HepG2 (cell line): Measurements from ENCODE around the gene POLA1. TPM values are rescaled to one million over a fixed set of nuclear protein-coding genes. Genes with fewer than 3 reads are reported as not detected.

Experiments
- ATAC-seq: fragments of 200-7000 bp; cut with Tn5 transposase; 3 replicates; pipeline ENCODE4 v1.9.1; 2020; ENCODE audit warnings: mild to moderate bottlenecking, moderate library complexity
- BruUV-seq: library from RNA; stranded (reverse); fragments of 400-500 nt; replicated peaks from 2 replicates; lab custom pipeline; 2021; lab: Mats Ljungman, UMichigan
- CTCF ChIA-PET: fragments of 300-600 bp; formaldehyde crosslinking; extraction: SDS; loops from one replicate; lab custom pipeline; 2021; ENCODE audit warnings: low total read pairs, inconsistent platforms, low intra/inter-chr PET ratio; lab: Yijun Ruan, JAX
- POLR2A ChIA-PET: fragments of 350-600 bp; sonication (Branson Sonifier 250); formaldehyde crosslinking; loops from one replicate; lab custom pipeline; 2020; ENCODE audit warnings: antibody characterized with exemption, inconsistent platforms; lab: Yijun Ruan, JAX
- DNase-seq: peaks from one replicate; pipeline ENCODE4 v3.0.0-alpha.2; 2015; ENCODE audit warnings: low spot score
- FAIRE-seq: peaks from 3 replicates; lab custom pipeline; 2011; peaks lifted over from hg19 to GRCh38; lab: Jason Lieb, UNC
- H2AFZ ChIP-seq: one replicate; pipeline ENCODE4 v1.6.1; 2011; ENCODE audit warnings: low read length, inconsistent platforms
- H3K27ac ChIP-seq: fragments of 300-600 bp; 3 replicates; pipeline ENCODE4 v1.8.0; 2011; ENCODE audit warnings: mixed run types, mild to moderate bottlenecking, mixed read lengths, low read length, inconsistent platforms; ENCODE audit not compliant: insufficient read depth; ENCODE audit errors: extremely low read length
- H3K27me3 ChIP-seq, 2 experiments: fragments of 200-600 bp in 1 of 2; 2 replicates in 1 of 2; 3 replicates in 1 of 2; pipeline versions ENCODE4 v1.6.0 to v1.8.0; 2011; ENCODE audit warnings: low read length in 2 of 2, mild to moderate bottlenecking in 2 of 2, moderate library complexity in 2 of 2, inconsistent platforms in 1 of 2; ENCODE audit not compliant: insufficient read depth in 2 of 2, control insufficient read depth in 1 of 2
- H3K36me3 ChIP-seq, 2 experiments: fragments of 200-600 bp in 1 of 2; replicated peaks in 1 of 2; 2 replicates in 1 of 2; 3 replicates in 1 of 2; pipeline versions ENCODE4 v1.5.1 to v1.8.0; 2011; ENCODE audit warnings: low read length in 2 of 2, inconsistent platforms in 1 of 2; ENCODE audit not compliant: insufficient read depth in 2 of 2, control insufficient read depth in 1 of 2
- H3K4me1 ChIP-seq: 2 replicates; pipeline ENCODE4 v1.5.1; 2012; ENCODE audit warnings: low read length, inconsistent platforms; ENCODE audit not compliant: insufficient read depth
- H3K4me2 ChIP-seq: 2 replicates; pipeline ENCODE4 v1.6.0; 2011; ENCODE audit warnings: low read depth, low read length, inconsistent platforms
- H3K4me3 ChIP-seq, 3 experiments: fragments of 200-600 bp in 1 of 3; sonication (generic), shearing (Covaris generic) in 1 of 3; replicated peaks in 1 of 3; 2 replicates each; pipeline ENCODE4 v1.5.1; 2011 to 2016; ENCODE audit warnings: low read length in 3 of 3, inconsistent platforms in 2 of 3, low read depth in 2 of 3, mild to moderate bottlenecking in 2 of 3, control low read depth in 1 of 3, mixed read lengths in 1 of 3; ENCODE audit not compliant: insufficient read depth in 1 of 3
- H3K79me2 ChIP-seq: one replicate; pipeline ENCODE4 v1.6.1; 2011; ENCODE audit warnings: low read length, inconsistent platforms; ENCODE audit not compliant: insufficient read depth
- H3K9ac ChIP-seq: 2 replicates; pipeline ENCODE4 v1.6.0; 2011; ENCODE audit warnings: mild to moderate bottlenecking, low read depth, low read length, inconsistent platforms; ENCODE audit not compliant: insufficient read depth
- H3K9me3 ChIP-seq: 2 replicates; pipeline ENCODE4 v1.5.1; 2012; ENCODE audit warnings: mild to moderate bottlenecking, low read length
- H4K20me1 ChIP-seq: 2 replicates; pipeline ENCODE4 v1.6.0; 2011; ENCODE audit warnings: inconsistent platforms, mild to moderate bottlenecking, low read length, moderate library complexity; ENCODE audit not compliant: insufficient read depth
- HES4 ChIP-seq: sonication (generic); formaldehyde crosslinking; IDR thresholded peaks from 2 replicates; pipeline ENCODE4 v1.9.0; 2021; ENCODE audit warnings: mild to moderate bottlenecking, missing genetic modification reagents, borderline replicate concordance
- ISL2 ChIP-seq: sonication (generic); formaldehyde crosslinking; IDR thresholded peaks from 2 replicates; pipeline ENCODE4 v1.5.0; 2020; ENCODE audit warnings: missing genetic modification reagents
- NR2F6 ChIP-seq, 2 experiments: IDR thresholded peaks; 2 replicates each; pipeline ENCODE4 v1.6.1; 2016; ENCODE audit warnings: antibody characterized with exemption in 1 of 2, mild to moderate bottlenecking in 1 of 2
- PHF21A ChIP-seq: sonication (generic); formaldehyde crosslinking; IDR thresholded peaks from 2 replicates; pipeline ENCODE4 v1.5.0; 2020; ENCODE audit warnings: mild to moderate bottlenecking, missing genetic modification reagents
- ZBTB40 ChIP-seq, 2 experiments: fragments of 450-650 bp in 1 of 2; sonication (generic) in 1 of 2; formaldehyde crosslinking in 1 of 2; IDR thresholded peaks; 2 replicates each; pipeline versions ENCODE4 v1.6.1 to v1.8.0; 2016 to 2022; ENCODE audit warnings: antibody characterized with exemption in 1 of 2, mild to moderate bottlenecking in 1 of 2, missing genetic modification reagents in 1 of 2
- ZFP1 ChIP-seq: IDR thresholded peaks from 2 replicates; pipeline ENCODE4 v1.6.1; 2016
- ZNF512 ChIP-seq: sonication (generic); formaldehyde crosslinking; IDR thresholded peaks from 2 replicates; pipeline ENCODE4 v1.4.0; 2020; ENCODE audit warnings: mild to moderate bottlenecking, missing genetic modification reagents
- WGBS: methylation state at CpG from one replicate; pipeline ENCODE4 v1.1.6; 2017; ENCODE audit warnings: low lambda C conversion rate; 5-methylcytosine and 5-hydroxymethylcytosine counted together
- in situ Hi-C: cut with HindIII; loops from 2 replicates; pipeline ENCODE4 v1.10.0; 2017; ENCODE audit warnings: low pct_unique_long_range_greater_than_20kb; ENCODE audit not compliant: extremely low pct_ligation_motif_present
- intact Hi-C: fragments of 100-400 bp; cut with micrococcal nuclease; formaldehyde crosslinking; loops from one replicate; pipeline ENCODE4 v1.10.0; 2022; ENCODE audit not compliant: unreplicated experiment
- polyA plus RNA-seq, 8 experiments: library from polyadenylated mRNA; depleted of rRNA in 3 of 8; stranded (reverse) in 7 of 8; unstranded in 1 of 8; fragments of >200 nt; fragmentation: Illumina TruSeq in 4 of 8; extraction: Trizol in 4 of 8; gene quantifications; 2 replicates each; pipeline versions ENCODE4 v1.2.1 to v1.2.3, GENCODE V29; 2011 to 2016; ENCODE audit warnings: low read depth in 4 of 8, missing spikeins in 1 of 8, mixed read lengths in 1 of 8; ENCODE audit not compliant: insufficient read depth in 1 of 8
- total RNA-seq, 5 experiments: library from RNA; depleted of rRNA; stranded (reverse); fragments of >200 nt; fragmentation: Illumina TruSeq; extraction: Trizol; gene quantifications; 2 replicates each; pipeline ENCODE4 v1.2.3, GENCODE V29; 2016; ENCODE audit warnings: low read depth in 1 of 5

Gene POLA1
- total and polyA plus RNA-seq, 2 of the 13 experiments (the other 11 are each of a cell fraction or from before 2014, with no cell fraction given) = 3.3 to 26.5 TPM

GRCh38 chrX:24961809-24962208 is 268.1 kb downstream of the POLA1 start:
- no peaks in the 10 kb centered on the region for H4K20me1 ChIP-seq
- H3K36me3 ChIP-seq = no peaks in the 10 kb centered on the region
- ATAC-seq (no peak), DNase-seq (no peak), FAIRE-seq (no peak)
- no peak overlapping the region for H3K27ac ChIP-seq
- no peaks in the 10 kb centered on the region for H3K27me3 ChIP-seq
- BruUV-seq = no TSS peak
- WGBS = 96% methylated on average over 1 of the region's 1 CpG
- intact Hi-C loops = no loop called here
- H3K4me1 ChIP-seq = no peaks in the 10 kb centered on the region
- no peaks in the 10 kb centered on the region for H3K79me2 ChIP-seq
- in situ Hi-C loops = no loop called here
- ChIA-PET POLR2A (no interaction called here), CTCF (no interaction called here)
- no peak overlapping the region for H2AFZ ChIP-seq
- TF ChIP-seq ZFP1 (CRISPR knock-in tag) (no peak), PHF21A (CRISPR knock-in tag) (no peak)
- H3K9ac ChIP-seq = no peak overlapping the region
- H3K4me3 ChIP-seq = no peak overlapping the region
- H3K9me3 ChIP-seq = no peaks in the 10 kb centered on the region
- H3K4me2 ChIP-seq = no peak overlapping the region

DNA sequence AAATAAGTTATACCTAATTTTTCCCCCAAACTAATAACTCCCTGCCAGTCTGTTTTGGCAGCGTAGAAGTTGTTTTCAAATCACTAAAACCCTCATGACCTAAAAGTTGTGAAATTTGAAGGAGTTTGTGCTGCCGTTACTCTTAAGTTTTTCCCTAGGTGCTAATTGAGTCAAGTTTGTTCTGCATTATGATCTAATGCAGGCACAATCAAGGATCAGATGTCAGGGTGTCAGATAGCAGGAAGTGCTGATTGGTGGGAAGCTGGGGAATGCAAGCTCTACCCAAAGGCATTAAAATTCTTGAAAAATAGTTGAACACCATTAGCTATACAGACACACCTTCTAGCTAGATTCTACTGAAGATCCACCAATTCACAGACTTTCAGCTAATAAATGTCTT is 270.1 kb downstream of the POLA1 start:
- no peak overlapping the region for H3K4me2 ChIP-seq
- no peaks in the 10 kb centered on the region for H4K20me1 ChIP-seq
- WGBS = 100% methylated on average over 2 of the region's 2 CpGs
- no peak overlapping the region for H2AFZ ChIP-seq
- FAIRE-seq (no peak), DNase-seq (no peak), ATAC-seq (no peak)
- no peak overlapping the region for H3K27ac ChIP-seq
- CTCF ChIA-PET = no interaction called here
- intact Hi-C loops (no loop called here), in situ Hi-C loops (no loop called here)
- H3K4me1 ChIP-seq = no peaks in the 10 kb centered on the region
- BruUV-seq = no TSS peak
- no peaks in the 10 kb centered on the region for H3K27me3 ChIP-seq
- H3K9me3 ChIP-seq = no peaks in the 10 kb centered on the region
- no peak overlapping the region for H3K4me3 ChIP-seq
- no peaks in the 10 kb centered on the region for H3K79me2 ChIP-seq
- no peak overlapping the region for H3K9ac ChIP-seq
- H3K36me3 ChIP-seq = no peaks in the 10 kb centered on the region
- POLR2A ChIA-PET = no interaction called here
- TF ChIP-seq ISL2 (no peak), HES4 (CRISPR knock-in tag) (no peak), NR2F6 (IDR thresholded peaks at IDR 0.05) (no peak), NR2F6 (CRISPR knock-in tag; IDR thresholded peaks at IDR 0.05) (no peak), ZNF512 (CRISPR knock-in tag) (no peak), ZBTB40 (IDR thresholded peaks at IDR 0.05) (no peak), ZBTB40 (CRISPR knock-in tag; IDR thresholded peaks at IDR 0.05) (no peak)
